ENCODE data around the gene GAL3ST1.

GAL3ST1 gene

GRCh38 chr22:30611197-30611596, 36.7 kb upstream of the GAL3ST1 start:
- Histone ChIP-seq H3K36me3 (ENCODE audit: insufficient read depth, low read length) (no peaks in the 10 kb centered on the region), H2AFZ (ENCODE audit: low read length) (no peak overlapping the region), H3K4me3 (ENCODE audit: low read length, poor library complexity, severe bottlenecking) (no peak overlapping the region), H4K20me1 (ENCODE audit: insufficient read depth, low read length, poor library complexity, severe bottlenecking) (no peaks in the 10 kb centered on the region), H3K4me2 (ENCODE audit: low read depth, low read length, poor library complexity, severe bottlenecking) (no peak overlapping the region), H3F3A (ENCODE audit: low read depth) (no peaks in the 10 kb centered on the region), H3K9me2 (replicated peaks; ENCODE audit: low read depth, low read length) (no peaks in the 10 kb centered on the region), H3K27me3 (ENCODE audit: insufficient read depth, low read length, poor library complexity, severe bottlenecking) (no peaks in the 10 kb centered on the region), H3K79me2 (ENCODE audit: insufficient read depth, low read length) (no peaks in the 10 kb centered on the region), H3K9ac (ENCODE audit: low read depth, low read length, poor library complexity, severe bottlenecking) (no peak overlapping the region), H3K4me1 (ENCODE audit: insufficient read depth, low read length, poor library complexity, severe bottlenecking) (peaks cover 26% of the 10 kb centered on the region), H3K9me3 (ENCODE audit: insufficient read depth, low read depth, low read length) (no peaks in the 10 kb centered on the region)
- TF ChIP-seq CTCF (conservative IDR thresholded peaks at IDR 0.05; ENCODE audit: low read length) (no peak), EZH2phosphoT487 (IDR thresholded peaks at IDR 0.05; ENCODE audit: borderline replicate concordance) (no peak)

GRCh38 chr22:30610299-30610698, 35.8 kb upstream of the GAL3ST1 start:
- Histone ChIP-seq H3K4me2 (ENCODE audit: low read depth, low read length, poor library complexity, severe bottlenecking) (no peak overlapping the region), H2AFZ (ENCODE audit: low read length) (no peak overlapping the region), H3K4me1 (ENCODE audit: insufficient read depth, low read length, poor library complexity, severe bottlenecking) (peaks cover 35% of the 10 kb centered on the region), H3K9ac (ENCODE audit: low read depth, low read length, poor library complexity, severe bottlenecking) (no peak overlapping the region), H3F3A (ENCODE audit: low read depth) (no peaks in the 10 kb centered on the region), H3K9me3 (ENCODE audit: insufficient read depth, low read depth, low read length) (no peaks in the 10 kb centered on the region), H3K36me3 (ENCODE audit: insufficient read depth, low read length) (no peaks in the 10 kb centered on the region), H3K27me3 (ENCODE audit: insufficient read depth, low read length, poor library complexity, severe bottlenecking) (no peaks in the 10 kb centered on the region), H3K9me2 (replicated peaks; ENCODE audit: low read depth, low read length) (no peaks in the 10 kb centered on the region), H3K79me2 (ENCODE audit: insufficient read depth, low read length) (no peaks in the 10 kb centered on the region), H3K4me3 (ENCODE audit: low read length, poor library complexity, severe bottlenecking) (no peak overlapping the region), H4K20me1 (ENCODE audit: insufficient read depth, low read length, poor library complexity, severe bottlenecking) (no peaks in the 10 kb centered on the region)
- no peak for TF ChIP-seq EZH2phosphoT487 (IDR thresholded peaks at IDR 0.05; ENCODE audit: borderline replicate concordance)
- TF ChIP-seq CTCF (conservative IDR thresholded peaks at IDR 0.05; ENCODE audit: low read length), result no peak

- no peak for TF ChIP-seq CTCF (conservative IDR thresholded peaks at IDR 0.05; ENCODE audit: low read length)
- no peak for TF ChIP-seq EZH2phosphoT487 (IDR thresholded peaks at IDR 0.05; ENCODE audit: borderline replicate concordance)
- Histone ChIP-seq H3K9ac (ENCODE audit: low read depth, low read length, poor library complexity, severe bottlenecking) (no peak overlapping the region), H3F3A (ENCODE audit: low read depth) (no peaks in the 10 kb centered on the region), H3K36me3 (ENCODE audit: insufficient read depth, low read length) (no peaks in the 10 kb centered on the region), H3K79me2 (ENCODE audit: insufficient read depth, low read length) (no peaks in the 10 kb centered on the region), H2AFZ (ENCODE audit: low read length) (no peak overlapping the region), H3K27me3 (ENCODE audit: insufficient read depth, low read length, poor library complexity, severe bottlenecking) (no peaks in the 10 kb centered on the region), H3K4me3 (ENCODE audit: low read length, poor library complexity, severe bottlenecking) (no peak overlapping the region), H3K9me2 (replicated peaks; ENCODE audit: low read depth, low read length) (no peaks in the 10 kb centered on the region), H3K9me3 (ENCODE audit: insufficient read depth, low read depth, low read length) (no peaks in the 10 kb centered on the region), H3K4me2 (ENCODE audit: low read depth, low read length, poor library complexity, severe bottlenecking) (peak overlapping the region; percentile 92), H3K4me1 (ENCODE audit: insufficient read depth, low read length, poor library complexity, severe bottlenecking) (peaks cover 35% of the 10 kb centered on the region), H4K20me1 (ENCODE audit: insufficient read depth, low read length, poor library complexity, severe bottlenecking) (no peaks in the 10 kb centered on the region)
Observed at GRCh38 chr22:30609260-30610185, 35.1 kb upstream of the GAL3ST1 start.

Data from Loucy (cell line).